K562 (cell line): ENCODE measurements around the gene RAB17. TPM values are rescaled to one million over a fixed set of nuclear protein-coding genes. Genes with fewer than 3 reads are reported as not detected.

Experiments used
- ATAC-seq: fragments of 200-7000 bp; cut with Tn5 transposase; 3 replicates; pipeline ENCODE4 v1.9.1; 2020; ENCODE audit warnings: moderate library complexity
- BruUV-seq: library from RNA; stranded (reverse); fragments of 400-500 nt; replicated peaks from 2 replicates; lab custom pipeline; 2021; lab: Mats Ljungman, UMichigan
- CTCF ChIA-PET: fragments of 300-600 bp; formaldehyde crosslinking; extraction: SDS; loops from one replicate; lab custom pipeline; 2021; ENCODE audit warnings: low intra/inter-chr PET ratio; lab: Yijun Ruan, JAX
- POLR2A ChIA-PET: fragments of 300-600, 350-650 bp; sonication (Branson Sonifier 250); formaldehyde crosslinking; extraction: SDS; loops from one replicate; lab custom pipeline; 2021; ENCODE audit warnings: antibody characterized with exemption, inconsistent platforms; lab: Yijun Ruan, JAX
- DNase-seq, 4 experiments: peaks; one replicate each; pipeline versions ENCODE4 v3.0.0 to v3.0.0-alpha.2; 2011 to 2018; ENCODE audit warnings: low spot score in 3 of 4, mixed read lengths in 3 of 4; ENCODE audit errors: extremely low read depth in 1 of 4
- FAIRE-seq: peaks from 2 replicates; lab custom pipeline; 2011; peaks lifted over from hg19 to GRCh38; lab: Jason Lieb, UNC
- H2AFZ ChIP-seq: 2 replicates; pipeline ENCODE4 v1.6.0; 2011; ENCODE audit warnings: low read depth, low read length, control low read depth, inconsistent platforms
- H3K27ac ChIP-seq: fragments of 200-600 bp; 3 replicates; pipeline ENCODE4 v1.8.0; 2011; ENCODE audit warnings: low read depth, mild to moderate bottlenecking, control low read depth, inconsistent platforms, low read length, moderate library complexity, mixed read lengths; ENCODE audit errors: extremely low read depth
- H3K27me3 ChIP-seq, 2 experiments: fragments of 300-600 bp in 1 of 2; 2 replicates in 1 of 2; 3 replicates in 1 of 2; pipeline versions ENCODE4 v1.6.0 to v1.8.0; 2011; ENCODE audit warnings: inconsistent platforms in 2 of 2, low read length in 2 of 2, mild to moderate bottlenecking in 1 of 2, mixed read lengths in 1 of 2, moderate library complexity in 1 of 2; ENCODE audit not compliant: control insufficient read depth in 2 of 2, insufficient read depth in 2 of 2
- H3K36me3 ChIP-seq: fragments of 300-600 bp; 3 replicates; pipeline ENCODE4 v1.8.0; 2011; ENCODE audit warnings: mild to moderate bottlenecking, low read length, inconsistent platforms; ENCODE audit not compliant: control insufficient read depth, insufficient read depth
- H3K4me1 ChIP-seq, 2 experiments: fragments of 200-600 bp in 1 of 2; replicated peaks in 1 of 2; 2 replicates in 1 of 2; 3 replicates in 1 of 2; pipeline versions ENCODE4 v1.5.1 to v1.8.0; 2011; ENCODE audit warnings: inconsistent platforms in 2 of 2, low read length in 2 of 2, mild to moderate bottlenecking in 1 of 2, mixed read lengths in 1 of 2, moderate library complexity in 1 of 2; ENCODE audit not compliant: control insufficient read depth in 2 of 2, insufficient read depth in 2 of 2
- H3K4me2 ChIP-seq: 2 replicates; pipeline ENCODE4 v1.6.1; 2011; ENCODE audit warnings: low read length, control low read depth, inconsistent platforms, mixed read lengths; ENCODE audit not compliant: insufficient read depth
- H3K4me3 ChIP-seq: fragments of 200-600 bp; sonication (generic), shearing (Covaris generic); 2 replicates; pipeline ENCODE4 v1.5.1; 2016; ENCODE audit warnings: control low read depth, inconsistent platforms
- H3K79me2 ChIP-seq: fragments of 200-600 bp; 3 replicates; pipeline ENCODE4 v1.8.0; 2011; ENCODE audit warnings: low read length, inconsistent platforms; ENCODE audit not compliant: control insufficient read depth, insufficient read depth
- H3K9ac ChIP-seq, 2 experiments: 2 replicates each; pipeline versions ENCODE4 v1.6.0 to v1.6.1; 2011; ENCODE audit warnings: low read depth in 2 of 2, low read length in 2 of 2, control low read depth in 1 of 2, inconsistent platforms in 1 of 2, mild to moderate bottlenecking in 1 of 2, mixed read lengths in 1 of 2; ENCODE audit not compliant: insufficient read depth in 1 of 2
- H3K9me1 ChIP-seq: one replicate; pipeline ENCODE4 v1.6.0; 2011; ENCODE audit warnings: inconsistent platforms, mild to moderate bottlenecking, low read length, moderate library complexity; ENCODE audit not compliant: control insufficient read depth, insufficient read depth
- H3K9me3 ChIP-seq: replicated peaks from 2 replicates; pipeline ENCODE4 v1.5.1; 2011; ENCODE audit warnings: low read depth, low read length, inconsistent platforms; ENCODE audit not compliant: control insufficient read depth, insufficient read depth
- H4K20me1 ChIP-seq: replicated peaks from 2 replicates; pipeline ENCODE4 v1.6.1; 2011; ENCODE audit warnings: low read length, inconsistent platforms, mixed read lengths; ENCODE audit not compliant: control insufficient read depth, insufficient read depth
- CBX5 ChIP-seq: IDR thresholded peaks from 2 replicates; pipeline ENCODE4 v1.6.1; 2014; ENCODE audit warnings: low read depth, borderline replicate concordance
- CBX8 ChIP-seq: fragments of 200-600 bp; sonication (generic); IDR thresholded peaks from 2 replicates; pipeline ENCODE4 v1.6.1; 2012; ENCODE audit warnings: borderline replicate concordance, mixed run types, low read depth, mild to moderate bottlenecking, moderate library complexity, mixed read lengths, low read length, control low read depth, inconsistent platforms; ENCODE audit not compliant: poor library complexity, severe bottlenecking; ENCODE audit errors: extremely low read depth
- CREB5 ChIP-seq: fragments of 250-450 bp; sonication (Bioruptor Pico); IDR thresholded peaks from 2 replicates; pipeline ENCODE4 v1.5.0; 2020; ENCODE audit warnings: mild to moderate bottlenecking
- ETV1 ChIP-seq: fragments of 450-650 bp; conservative IDR thresholded peaks from 2 replicates; pipeline ENCODE4 v1.6.1; 2016; ENCODE audit warnings: missing genetic modification characterization, control low read depth, low read depth, missing compliant biosample characterization
- FOXA3 ChIP-seq, 2 experiments: fragments of 450-650 bp in 1 of 2; sonication (generic) in 1 of 2; formaldehyde crosslinking; IDR thresholded peaks in 1 of 2; conservative IDR thresholded peaks in 1 of 2; 2 replicates each; pipeline versions ENCODE4 v1.4.0 to v1.8.0; 2020 to 2022; ENCODE audit warnings: mild to moderate bottlenecking in 2 of 2, missing genetic modification reagents in 1 of 2
- POU5F1 ChIP-seq: fragments of 150-350 bp; IDR thresholded peaks from 2 replicates; pipeline ENCODE4 v1.6.1; 2014; ENCODE audit warnings: borderline replicate concordance, low read length, low read depth, mild to moderate bottlenecking; ENCODE audit not compliant: partially characterized antibody
- RBM22 ChIP-seq: fragments of 200-400 bp; formaldehyde crosslinking; IDR thresholded peaks from 2 replicates; pipeline ENCODE4 v1.6.1; 2018; ENCODE audit warnings: low read length, low read depth; ENCODE audit not compliant: poor library complexity, severe bottlenecking
- RBM25 ChIP-seq: fragments of 200-400 bp; formaldehyde crosslinking; IDR thresholded peaks from 2 replicates; pipeline ENCODE4 v1.6.1; 2018; ENCODE audit warnings: low read length, low read depth, moderate library complexity; ENCODE audit not compliant: severe bottlenecking
- RFX5 ChIP-seq: IDR thresholded peaks from 2 replicates; pipeline ENCODE4 v1.6.1; 2011; ENCODE audit warnings: low read depth, mild to moderate bottlenecking, improper control_type of control experiment, low read length
- SUPT5H ChIP-seq: fragments of 450-650 bp; IDR thresholded peaks from 2 replicates; pipeline ENCODE4 v1.6.1; 2016
- ZBTB43 ChIP-seq: sonication (generic); formaldehyde crosslinking; IDR thresholded peaks from 2 replicates; pipeline ENCODE4 v1.8.0; 2023; ENCODE audit warnings: mild to moderate bottlenecking, missing genetic modification reagents
- ZC3H11A ChIP-seq: IDR thresholded peaks from 2 replicates; pipeline ENCODE4 v1.6.1; 2012; ENCODE audit warnings: low read depth, low read length, improper control_type of control experiment
- ZNF780A ChIP-seq: fragments of 250-450 bp; sonication (Bioruptor Pico); IDR thresholded peaks from 2 replicates; pipeline ENCODE4 v1.5.0; 2021; ENCODE audit warnings: mild to moderate bottlenecking
- WGBS: fragments of 100-300 bp; shearing (Covaris generic); methylation state at CpG from one replicate; pipeline ENCODE4 v1.1.6; 2016; ENCODE audit warnings: low coverage, mixed read lengths; ENCODE audit not compliant: insufficient coverage; ENCODE audit errors: missing lambda C conversion rate; 5-methylcytosine and 5-hydroxymethylcytosine counted together
- in situ Hi-C: fragments of 300-500 bp; cut with MboI; formaldehyde crosslinking; loops from 4 replicates; pipeline ENCODE4 v1.15.0; 2018; ENCODE audit warnings: inconsistent platforms, mixed read lengths
- intact Hi-C: fragments of 100-400 bp; cut with micrococcal nuclease; formaldehyde crosslinking; loops from 2 replicates; pipeline ENCODE4 v1.14.2; 2022
- polyA plus RNA-seq, 8 experiments: library from polyadenylated mRNA; depleted of rRNA in 4 of 8; stranded (reverse) in 5 of 8; unstranded in 3 of 8; fragments of >200 nt; fragmentation: Nextera tagmentation in 2 of 8; fragmentation: Illumina TruSeq in 1 of 8; extraction: Ambion mirVana in 2 of 8; extraction: Trizol in 1 of 8; gene quantifications; 2 replicates each; pipeline versions ENCODE4 v1.2.1 to v1.2.3, GENCODE V29; 2011 to 2014; ENCODE audit warnings: inconsistent platforms in 1 of 8, missing spikeins in 1 of 8
- total RNA-seq, 7 experiments: library from RNA; depleted of rRNA in 6 of 7; stranded (reverse); fragments of >200 nt in 6 of 7; fragmentation: Illumina TruSeq in 2 of 7; extraction: Trizol in 2 of 7; gene quantifications; 2 replicates each; pipeline versions ENCODE4 v1.2.1 to v1.2.3, GENCODE V29; 2011 to 2021; ENCODE audit warnings: low replicate concordance in 1 of 7

The RAB17 gene
- total and polyA plus RNA-seq, 9 of the 15 experiments (the other 6 are each of a cell fraction or from before 2014, with no cell fraction given): 0.13 TPM; not detected in 8

DNA sequence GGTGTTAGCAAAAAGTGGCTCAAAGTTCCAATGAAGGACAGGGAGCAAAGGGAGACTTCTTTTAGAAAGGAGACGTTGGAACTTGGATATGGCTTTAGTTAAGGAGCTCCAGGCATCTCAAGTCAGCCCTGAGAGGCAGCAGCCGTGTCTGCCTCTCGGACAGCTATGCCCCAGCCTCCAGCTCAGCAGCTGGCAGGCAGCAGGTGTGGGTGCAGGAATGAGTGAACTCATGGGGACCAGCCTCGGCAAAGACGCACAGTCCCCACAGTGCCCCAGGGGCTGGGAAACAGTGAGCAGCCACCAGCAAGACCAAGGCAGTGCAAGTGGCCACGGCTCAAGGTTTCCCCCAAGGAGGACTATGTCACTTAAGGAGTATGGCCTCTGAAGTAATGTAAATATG is 35.2 kb upstream of the RAB17 start:
- Histone ChIP-seq H3K4me3 (no peak overlapping the region), H3K27me3 (peaks cover 8 to 61% of the 10 kb centered on the region in 2 experiments), H2AFZ (no peak overlapping the region), H3K36me3 (no peaks in the 10 kb centered on the region), H3K4me1 (no peaks in the 10 kb centered on the region), H4K20me1 (no peaks in the 10 kb centered on the region), H3K9me1 (no peaks in the 10 kb centered on the region), H3K4me2 (no peak overlapping the region), H3K27ac (no peak overlapping the region), H3K79me2 (no peaks in the 10 kb centered on the region), H3K9me3 (no peaks in the 10 kb centered on the region), H3K9ac (no peak overlapping the region)
- no TSS peak for BruUV-seq
- CTCF ChIA-PET: interaction anchor here (1.7 kb wide), 1 partner anchor 120 kb away, joined by 7 read pairs; no protein-coding TSS in a partner anchor
- WGBS: 3% methylated on average over 3 of the region's 6 CpGs
- DNase-seq (no peak), ATAC-seq (no peak), FAIRE-seq (no peak)
- intact Hi-C loops (no loop called here), in situ Hi-C loops (no loop called here)
- TF ChIP-seq RBM25 (no peak), CBX8 (no peak), RFX5 (no peak), FOXA3 (CRISPR knock-in tag; conservative IDR thresholded peaks at IDR 0.05 in 1 of 2, IDR thresholded peaks at IDR 0.05 in 1 of 2) (no peak), ZNF780A (no peak)
- POLR2A ChIA-PET: no interaction called here

DNA sequence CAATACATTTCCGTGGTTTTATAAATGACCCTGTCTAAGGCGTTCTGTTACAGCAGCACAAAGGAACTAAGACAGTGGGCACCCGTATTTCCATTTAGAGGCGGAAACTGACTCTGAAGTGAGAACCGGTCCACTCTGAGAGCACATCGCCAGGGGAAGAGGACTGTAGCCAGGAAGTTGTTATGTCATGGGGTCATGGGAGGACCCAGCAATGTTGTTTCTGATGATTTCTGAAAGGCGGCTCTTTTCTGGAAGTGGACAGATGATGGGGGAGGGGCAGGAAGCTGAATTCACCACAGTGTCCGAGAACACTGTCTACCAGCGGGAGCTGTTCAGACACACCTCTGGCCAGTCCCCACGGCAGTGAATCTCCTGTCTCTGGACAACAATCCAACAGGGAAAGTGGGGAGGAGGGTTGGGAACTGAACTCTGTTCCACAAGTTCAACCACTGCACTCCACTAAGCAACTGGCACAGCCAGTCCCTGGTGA is 34.7 kb upstream of the RAB17 start:
- ChIA-PET POLR2A (no interaction called here), CTCF (interaction anchor here (1.7 kb wide), 1 partner anchor 120 kb away, joined by 7 read pairs; no protein-coding TSS in a partner anchor)
- no TSS peak for BruUV-seq
- DNase-seq (no peak), FAIRE-seq (no peak), ATAC-seq (no peak)
- in situ Hi-C loops: no loop called here
- H4K20me1 ChIP-seq: no peaks in the 10 kb centered on the region
- H2AFZ ChIP-seq: no peak overlapping the region
- H3K4me2 ChIP-seq: no peak overlapping the region
- WGBS: 5% methylated on average over 7 of the region's 10 CpGs
- H3K9me3 ChIP-seq: no peaks in the 10 kb centered on the region
- H3K9ac ChIP-seq: no peak overlapping the region
- peaks cover 8 to 56% of the 10 kb centered on the region in 2 experiments for H3K27me3 ChIP-seq
- H3K79me2 ChIP-seq: no peaks in the 10 kb centered on the region
- intact Hi-C loops: no loop called here
- H3K4me1 ChIP-seq: no peaks in the 10 kb centered on the region
- no peak overlapping the region for H3K27ac ChIP-seq
- H3K36me3 ChIP-seq: no peaks in the 10 kb centered on the region
- no peak overlapping the region for H3K4me3 ChIP-seq
- H3K9me1 ChIP-seq: no peaks in the 10 kb centered on the region
- no peak for TF ChIP-seq CREB5
- TF ChIP-seq POU5F1: no peak
- no peak for TF ChIP-seq ZC3H11A
- TF ChIP-seq ZBTB43: no peak
- TF ChIP-seq RBM22: no peak
- TF ChIP-seq ETV1 (tag): no peak
- no peak for TF ChIP-seq SUPT5H
- TF ChIP-seq CBX5: no peak
